ENCODE data around the gene ARRDC3. TPM values are rescaled to one million over a fixed set of nuclear protein-coding genes. Genes with fewer than 3 reads are reported as not detected.
A peak's percentile ranks its signal among the peaks of the same experiment; 100 is the strongest.
"Not testable (repeated sequence)": the region's sequence is repeated elsewhere in the genome, so short reads cannot be mapped to it uniquely, and the experiment has no call there.

The ARRDC3 gene
- total and polyA plus RNA-seq, 2 experiments from 2014 or later = 53.7 to 114 TPM

DNA sequence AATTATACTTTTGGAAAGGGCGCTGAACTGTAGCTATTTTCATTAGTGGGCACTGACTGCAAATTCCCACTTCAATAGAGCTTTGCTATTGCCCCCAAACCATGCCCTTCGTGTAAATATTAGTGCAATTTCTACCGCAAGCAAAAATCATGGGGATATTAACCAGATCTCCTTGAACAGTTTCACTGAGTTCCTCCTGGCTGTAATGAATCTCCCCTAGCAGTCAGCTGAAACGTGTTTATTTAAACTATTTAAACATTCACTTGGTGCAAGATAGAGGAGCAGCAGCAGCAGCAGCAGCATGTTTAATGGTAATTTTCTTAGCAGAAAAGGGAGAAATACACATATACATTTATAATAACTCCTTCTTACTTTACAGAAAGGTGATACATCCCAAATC is 54.4 kb downstream of the ARRDC3 start:
- Histone ChIP-seq H3K36me3 (replicated peaks; ENCODE audit: insufficient read depth, low read depth) (no peaks in the 10 kb centered on the region), H3K4me2 (peak overlapping the region; percentile 24), H3K27me3 (no peaks in the 10 kb centered on the region), H4K20me1 (ENCODE audit: insufficient read depth, poor library complexity, severe bottlenecking) (no peaks in the 10 kb centered on the region), H3K4me1 (ENCODE audit: insufficient read depth) (peaks cover 14% of the 10 kb centered on the region), H3K9me3 (ENCODE audit: low read depth) (no peaks in the 10 kb centered on the region), H3K4me3 (no peak overlapping the region), H3K9me2 (replicated peaks; ENCODE audit: insufficient read depth) (no peaks in the 10 kb centered on the region), H2AFZ (no peak overlapping the region), H3K27ac (peak overlapping the region; percentile 6), H3K79me2 (no peaks in the 10 kb centered on the region)
- TF ChIP-seq EZH2 (IDR thresholded peaks at IDR 0.05; ENCODE audit: borderline replicate concordance) (no peak), EZH2phosphoT487 (IDR thresholded peaks at IDR 0.05; ENCODE audit: low read depth, severe bottlenecking, unreplicated experiment) (no peak)
- TF ChIP-seq, protein P1, sequence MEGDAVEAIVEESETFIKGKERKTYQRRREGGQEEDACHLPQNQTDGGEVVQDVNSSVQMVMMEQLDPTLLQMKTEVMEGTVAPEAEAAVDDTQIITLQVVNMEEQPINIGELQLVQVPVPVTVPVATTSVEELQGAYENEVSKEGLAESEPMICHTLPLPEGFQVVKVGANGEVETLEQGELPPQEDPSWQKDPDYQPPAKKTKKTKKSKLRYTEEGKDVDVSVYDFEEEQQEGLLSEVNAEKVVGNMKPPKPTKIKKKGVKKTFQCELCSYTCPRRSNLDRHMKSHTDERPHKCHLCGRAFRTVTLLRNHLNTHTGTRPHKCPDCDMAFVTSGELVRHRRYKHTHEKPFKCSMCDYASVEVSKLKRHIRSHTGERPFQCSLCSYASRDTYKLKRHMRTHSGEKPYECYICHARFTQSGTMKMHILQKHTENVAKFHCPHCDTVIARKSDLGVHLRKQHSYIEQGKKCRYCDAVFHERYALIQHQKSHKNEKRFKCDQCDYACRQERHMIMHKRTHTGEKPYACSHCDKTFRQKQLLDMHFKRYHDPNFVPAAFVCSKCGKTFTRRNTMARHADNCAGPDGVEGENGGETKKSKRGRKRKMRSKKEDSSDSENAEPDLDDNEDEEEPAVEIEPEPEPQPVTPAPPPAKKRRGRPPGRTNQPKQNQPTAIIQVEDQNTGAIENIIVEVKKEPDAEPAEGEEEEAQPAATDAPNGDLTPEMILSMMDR (IDR thresholded peaks at IDR 0.05; ENCODE audit: poor library complexity) = no peak
- peak; percentile 20 for DNase-seq (ENCODE audit: low spot score)
- 26% methylated on average over 4 of the region's 4 CpGs for WGBS (ENCODE audit: low lambda C conversion rate, missing lambda C conversion rate)

DNA sequence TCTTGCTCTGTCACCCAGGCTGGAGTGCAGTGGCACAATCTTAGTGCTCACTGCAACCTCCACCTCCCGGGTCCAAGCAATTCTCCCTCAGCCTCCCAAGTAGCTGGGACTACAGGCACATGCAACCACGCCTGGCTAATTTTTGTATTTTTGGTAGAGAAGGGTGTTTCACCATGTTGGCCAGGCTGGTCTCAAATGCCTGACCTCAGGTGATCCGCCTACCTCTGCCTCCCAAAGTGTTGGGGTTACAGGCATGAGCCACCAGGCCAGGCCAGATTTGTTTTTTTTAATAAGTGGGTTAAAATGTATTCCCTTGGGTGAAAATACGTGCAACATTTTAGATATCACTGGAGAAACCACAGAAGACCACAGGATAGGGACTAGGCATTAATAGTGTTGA is 60.1 kb downstream of the ARRDC3 start:
- not testable (repeated sequence) for H3K27ac ChIP-seq; H3K27me3 ChIP-seq; H3K4me3 ChIP-seq; H3K9me2 ChIP-seq (replicated peaks; ENCODE audit: insufficient read depth); DNase-seq (ENCODE audit: low spot score); H3K4me1 ChIP-seq (ENCODE audit: insufficient read depth); H4K20me1 ChIP-seq (ENCODE audit: insufficient read depth, poor library complexity, severe bottlenecking); H3K9me3 ChIP-seq (ENCODE audit: low read depth); H3K4me2 ChIP-seq; H3K36me3 ChIP-seq (replicated peaks; ENCODE audit: insufficient read depth, low read depth); H3K79me2 ChIP-seq; H2AFZ ChIP-seq
- 92% methylated on average over 4 of the region's 4 CpGs for WGBS (ENCODE audit: low lambda C conversion rate, missing lambda C conversion rate)

DNA sequence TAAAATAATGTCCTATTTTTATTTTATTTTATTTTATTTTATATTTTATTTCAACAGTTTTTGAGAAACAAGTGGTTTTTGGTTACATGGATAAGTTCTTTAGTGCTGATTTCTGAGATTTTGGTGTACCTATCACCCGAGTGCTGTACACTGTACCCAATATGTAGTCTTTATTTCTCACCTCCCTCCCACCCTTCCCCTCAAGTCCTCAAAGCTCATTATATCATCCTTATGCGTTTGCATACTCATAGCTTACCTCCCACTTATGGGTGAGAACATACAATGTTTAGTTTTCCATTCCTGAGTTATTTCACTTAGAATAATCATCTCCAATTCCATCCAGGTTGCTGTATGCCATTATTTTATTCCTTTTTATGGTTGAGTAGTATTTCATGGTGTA is 63.5 kb downstream of the ARRDC3 start:
- H3K27ac ChIP-seq = no peak overlapping the region
- no peaks in the 10 kb centered on the region for H3K36me3 ChIP-seq (replicated peaks; ENCODE audit: insufficient read depth, low read depth)
- no peaks in the 10 kb centered on the region for H3K27me3 ChIP-seq
- H3K9me3 ChIP-seq (ENCODE audit: low read depth) = no peaks in the 10 kb centered on the region
- no peak overlapping the region for H3K4me3 ChIP-seq
- no peak overlapping the region for H3K4me2 ChIP-seq
- no peak for TF ChIP-seq EZH2 (IDR thresholded peaks at IDR 0.05; ENCODE audit: borderline replicate concordance)
- no peaks in the 10 kb centered on the region for H3K4me1 ChIP-seq (ENCODE audit: insufficient read depth)
- no peak overlapping the region for H2AFZ ChIP-seq
- no peaks in the 10 kb centered on the region for H4K20me1 ChIP-seq (ENCODE audit: insufficient read depth, poor library complexity, severe bottlenecking)
- DNase-seq (ENCODE audit: low spot score) = no peak
- no peaks in the 10 kb centered on the region for H3K79me2 ChIP-seq
- WGBS (ENCODE audit: low lambda C conversion rate, missing lambda C conversion rate) = 96% methylated on average over 2 of the region's 2 CpGs
- H3K9me2 ChIP-seq (replicated peaks; ENCODE audit: insufficient read depth) = no peaks in the 10 kb centered on the region

DNA sequence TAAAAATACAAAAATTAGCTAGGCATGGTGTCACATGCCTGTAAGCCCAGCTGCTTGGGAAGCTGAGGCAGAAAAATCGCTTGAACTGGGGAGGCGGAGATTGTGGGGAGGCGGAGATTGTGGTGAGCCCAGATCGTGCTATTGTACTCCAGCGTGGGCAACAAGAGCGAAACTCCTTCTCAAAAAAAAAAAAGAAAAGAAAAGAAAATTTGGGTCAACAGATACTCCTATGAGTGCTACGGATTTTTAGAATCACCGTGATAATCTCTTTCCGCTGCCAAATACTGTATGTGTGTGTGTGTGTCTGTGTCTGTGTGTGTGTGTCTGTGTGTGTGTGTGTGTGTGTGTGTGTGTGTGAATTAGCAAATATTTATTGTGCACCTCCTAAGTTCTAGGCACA is 64.4 kb downstream of the ARRDC3 start:
- no peak overlapping the region for H3K4me3 ChIP-seq
- H4K20me1 ChIP-seq (ENCODE audit: insufficient read depth, poor library complexity, severe bottlenecking) = no peaks in the 10 kb centered on the region
- TF ChIP-seq, protein P1 (IDR thresholded peaks at IDR 0.05; ENCODE audit: poor library complexity) = no peak
- H2AFZ ChIP-seq = no peak overlapping the region
- 94% methylated on average over 9 of the region's 9 CpGs for WGBS (ENCODE audit: low lambda C conversion rate, missing lambda C conversion rate)
- peaks cover 4% of the 10 kb centered on the region for H3K4me1 ChIP-seq (ENCODE audit: insufficient read depth)
- no peak overlapping the region for H3K4me2 ChIP-seq
- no peaks in the 10 kb centered on the region for H3K36me3 ChIP-seq (replicated peaks; ENCODE audit: insufficient read depth, low read depth)
- H3K27me3 ChIP-seq = no peaks in the 10 kb centered on the region
- no peaks in the 10 kb centered on the region for H3K79me2 ChIP-seq
- no peaks in the 10 kb centered on the region for H3K9me2 ChIP-seq (replicated peaks; ENCODE audit: insufficient read depth)
- no peaks in the 10 kb centered on the region for H3K9me3 ChIP-seq (ENCODE audit: low read depth)
- no peak for DNase-seq (ENCODE audit: low spot score)
- H3K27ac ChIP-seq = no peak overlapping the region
